PC-9 (cell line): ENCODE measurements around the gene OR10H4. TPM values are rescaled to one million over a fixed set of nuclear protein-coding genes. Genes with fewer than 3 reads are reported as not detected.

Source experiments
- BruUV-seq: library from RNA; stranded (reverse); fragments of 400-500 nt; replicated peaks from 2 replicates; lab custom pipeline; 2021; lab: Mats Ljungman, UMichigan
- CTCF ChIA-PET: fragments of 300-600 bp; sonication (Branson Sonifier 250); formaldehyde crosslinking; loops from one replicate; lab custom pipeline; 2022; ENCODE audit warnings: antibody characterized with exemption; lab: Charles Lee
- POLR2A ChIA-PET: fragments of 300-600 bp; sonication (Branson Sonifier 250); formaldehyde crosslinking; loops from one replicate; lab custom pipeline; 2022; ENCODE audit warnings: antibody characterized with exemption; ENCODE audit not compliant: unreplicated experiment; lab: Charles Lee
- DNase-seq, 2 experiments: peaks; one replicate each; pipeline versions ENCODE4 v3.0.0 to v3.0.0-alpha.2; 2015 to 2022; ENCODE audit warnings: mixed read lengths in 1 of 2
- H2AFZ ChIP-seq: fragments of 200-600 bp; sonication (generic); 2 replicates; pipeline ENCODE4 v1.8.1; 2017; ENCODE audit warnings: antibody characterized with exemption
- H3F3A ChIP-seq: fragments of 200-600 bp; sonication (generic); 2 replicates; pipeline ENCODE4 v1.8.1; 2017; ENCODE audit warnings: antibody characterized with exemption, mild to moderate bottlenecking, low read depth; ENCODE audit not compliant: insufficient read depth
- H3K27ac ChIP-seq: fragments of 200-600 bp; sonication (generic); 2 replicates; pipeline ENCODE4 v1.6.1; 2016; ENCODE audit warnings: mixed run types
- H3K27me3 ChIP-seq: fragments of 200-600 bp; sonication (generic); 2 replicates; pipeline ENCODE4 v1.6.1; 2016; ENCODE audit warnings: low read depth, mixed run types; ENCODE audit not compliant: insufficient read depth
- H3K36me3 ChIP-seq: fragments of 200-600 bp; sonication (generic); 2 replicates; pipeline ENCODE4 v1.6.1; 2016; ENCODE audit warnings: low read depth, mixed run types
- H3K4me1 ChIP-seq: fragments of 200-600 bp; sonication (generic); replicated peaks from 2 replicates; pipeline ENCODE4 v1.6.1; 2016; ENCODE audit warnings: mixed run types; ENCODE audit not compliant: insufficient read depth
- H3K4me2 ChIP-seq: fragments of 200-600 bp; sonication (generic); 2 replicates; pipeline ENCODE4 v1.6.1; 2017; ENCODE audit warnings: mixed run types
- H3K4me3 ChIP-seq: fragments of 200-600 bp; sonication (generic); 2 replicates; pipeline ENCODE4 v1.6.1; 2016; ENCODE audit warnings: mixed run types
- H3K79me2 ChIP-seq: fragments of 200-600 bp; sonication (generic); 2 replicates; pipeline ENCODE4 v1.6.1; 2017; ENCODE audit warnings: low read depth, mixed run types
- H3K9me2 ChIP-seq: fragments of 200-600 bp; sonication (generic); 2 replicates; pipeline ENCODE4 v1.8.1; 2017; ENCODE audit warnings: mild to moderate bottlenecking; ENCODE audit not compliant: insufficient read depth
- H3K9me3 ChIP-seq: fragments of 200-600 bp; sonication (generic); 2 replicates; pipeline ENCODE4 v1.8.1; 2016; ENCODE audit warnings: low read depth; ENCODE audit not compliant: insufficient read depth
- H4K20me1 ChIP-seq: fragments of 200-600 bp; sonication (generic); 2 replicates; pipeline ENCODE4 v1.8.1; 2017; ENCODE audit not compliant: insufficient read depth
- EZH2 ChIP-seq: fragments of 200-600 bp; sonication (generic); IDR thresholded peaks from 2 replicates; pipeline ENCODE4 v1.8.0; 2017; ENCODE audit warnings: antibody characterized with exemption, low read depth
- intact Hi-C: fragments of 100-400 bp; cut with micrococcal nuclease; formaldehyde crosslinking; loops from one replicate; pipeline ENCODE4 v1.10.0; 2022; ENCODE audit not compliant: unreplicated experiment
- total RNA-seq: library from RNA; stranded (reverse); gene quantifications from 2 replicates; pipeline ENCODE4 v1.2.3, GENCODE V29; 2021
- TF ChIP-seq, protein P1 (sequence below): fragments of 200-600 bp; sonication (generic); conservative IDR thresholded peaks from 2 replicates; pipeline ENCODE4 v1.6.1; 2017; ENCODE audit warnings: mixed run types, antibody characterized with exemption, mild to moderate bottlenecking, moderate library complexity

Gene OR10H4
- total RNA-seq, 1 experiment from 2014 or later = not detected

DNA sequence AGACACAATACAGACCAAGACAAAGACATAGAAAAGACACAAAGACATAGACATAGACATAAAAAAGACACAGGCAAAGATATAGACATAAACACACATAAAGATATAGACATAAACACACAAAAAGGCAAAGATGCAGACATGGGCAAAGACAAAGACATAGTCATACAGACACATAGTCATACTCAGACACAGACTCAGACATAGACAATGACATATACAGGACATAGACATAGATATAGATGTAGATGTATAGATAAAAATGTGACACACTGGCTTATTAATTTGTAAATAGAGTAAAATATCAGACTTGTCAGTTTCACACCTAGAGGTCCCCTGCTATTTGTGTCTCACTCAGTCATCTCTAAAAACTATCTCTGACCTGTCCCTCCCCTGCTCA is 42.8 kb downstream of the OR10H4 start:
- no TSS peak for BruUV-seq
- CTCF ChIA-PET = no interaction called here
- intact Hi-C loops = no loop called here

DNA sequence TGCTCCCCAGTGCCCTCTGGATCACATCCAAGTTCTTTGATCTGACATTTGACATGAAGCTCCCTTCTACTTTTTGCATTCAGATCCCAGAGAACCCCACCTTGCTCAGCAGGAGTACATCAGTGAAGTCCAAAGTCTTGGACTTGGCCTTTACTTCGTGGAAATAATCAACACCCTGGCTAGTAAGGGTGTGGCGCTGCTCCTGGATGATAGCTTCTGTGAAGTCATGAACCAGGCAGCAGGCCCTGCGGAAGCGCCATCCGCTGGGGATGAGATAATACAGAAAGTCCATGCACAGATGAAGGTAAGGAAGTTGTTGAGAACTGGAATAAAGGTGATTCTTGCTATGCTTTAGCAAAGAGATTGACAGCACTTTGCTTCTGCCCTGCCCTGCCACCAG is 43.2 kb downstream of the OR10H4 start:
- no peak for DNase-seq
- Histone ChIP-seq H3K27ac (no peak overlapping the region), H3K79me2 (no peaks in the 10 kb centered on the region), H3K4me2 (no peak overlapping the region), H3K9me3 (no peaks in the 10 kb centered on the region), H4K20me1 (no peaks in the 10 kb centered on the region), H3K4me3 (no peak overlapping the region), H3K4me1 (no peaks in the 10 kb centered on the region), H3K9me2 (no peaks in the 10 kb centered on the region), H2AFZ (no peak overlapping the region), H3K27me3 (peaks cover 26% of the 10 kb centered on the region; the same call in 1 of the 2 replicates), H3F3A (no peaks in the 10 kb centered on the region), H3K36me3 (no peaks in the 10 kb centered on the region)
- BruUV-seq = no TSS peak
- intact Hi-C loops = no loop called here
- no peak for TF ChIP-seq EZH2
- TF ChIP-seq, protein P1, sequence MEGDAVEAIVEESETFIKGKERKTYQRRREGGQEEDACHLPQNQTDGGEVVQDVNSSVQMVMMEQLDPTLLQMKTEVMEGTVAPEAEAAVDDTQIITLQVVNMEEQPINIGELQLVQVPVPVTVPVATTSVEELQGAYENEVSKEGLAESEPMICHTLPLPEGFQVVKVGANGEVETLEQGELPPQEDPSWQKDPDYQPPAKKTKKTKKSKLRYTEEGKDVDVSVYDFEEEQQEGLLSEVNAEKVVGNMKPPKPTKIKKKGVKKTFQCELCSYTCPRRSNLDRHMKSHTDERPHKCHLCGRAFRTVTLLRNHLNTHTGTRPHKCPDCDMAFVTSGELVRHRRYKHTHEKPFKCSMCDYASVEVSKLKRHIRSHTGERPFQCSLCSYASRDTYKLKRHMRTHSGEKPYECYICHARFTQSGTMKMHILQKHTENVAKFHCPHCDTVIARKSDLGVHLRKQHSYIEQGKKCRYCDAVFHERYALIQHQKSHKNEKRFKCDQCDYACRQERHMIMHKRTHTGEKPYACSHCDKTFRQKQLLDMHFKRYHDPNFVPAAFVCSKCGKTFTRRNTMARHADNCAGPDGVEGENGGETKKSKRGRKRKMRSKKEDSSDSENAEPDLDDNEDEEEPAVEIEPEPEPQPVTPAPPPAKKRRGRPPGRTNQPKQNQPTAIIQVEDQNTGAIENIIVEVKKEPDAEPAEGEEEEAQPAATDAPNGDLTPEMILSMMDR = no peak
- ChIA-PET POLR2A (no interaction called here), CTCF (no interaction called here)

More for the DNA sequence above, 42.8 kb downstream of the OR10H4 start:
- no peak for DNase-seq
- H3K4me3 ChIP-seq = no peak overlapping the region
- H3K9me3 ChIP-seq = no peaks in the 10 kb centered on the region
- H3K27ac ChIP-seq = no peak overlapping the region
- no peaks in the 10 kb centered on the region for H3K36me3 ChIP-seq
- H3K4me2 ChIP-seq = no peak overlapping the region
- POLR2A ChIA-PET = no interaction called here
- no peaks in the 10 kb centered on the region for H3K4me1 ChIP-seq
- H3K9me2 ChIP-seq = no peaks in the 10 kb centered on the region
- no peak for TF ChIP-seq EZH2
- TF ChIP-seq, protein P1 = no peak
- H2AFZ ChIP-seq = no peak overlapping the region
- H3F3A ChIP-seq = no peaks in the 10 kb centered on the region
- no peaks in the 10 kb centered on the region for H4K20me1 ChIP-seq
- H3K27me3 ChIP-seq = peaks cover 26% of the 10 kb centered on the region; the same call in 1 of the 2 replicates
- H3K79me2 ChIP-seq = no peaks in the 10 kb centered on the region

DNA sequence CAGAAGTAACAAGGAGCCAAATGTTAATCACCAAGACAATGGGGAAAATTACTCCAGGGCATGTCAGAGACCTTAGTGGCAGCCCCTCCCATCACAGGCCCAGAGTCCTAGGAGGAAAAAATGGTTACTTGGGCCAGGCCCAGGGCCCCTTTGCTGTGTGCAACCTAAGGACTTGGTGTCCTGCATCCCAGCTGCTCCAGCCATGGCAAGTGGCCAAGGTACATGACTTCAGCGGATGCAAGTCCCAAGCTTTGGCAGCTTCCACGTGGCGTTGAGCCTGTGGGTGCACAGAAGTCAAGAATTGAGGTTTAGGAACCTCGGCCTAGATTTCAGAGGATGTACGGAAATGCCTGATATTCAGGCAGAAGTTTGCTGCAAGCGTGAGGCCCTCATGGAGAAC is 46.7 kb downstream of the OR10H4 start:
- Histone ChIP-seq H4K20me1 (no peaks in the 10 kb centered on the region), H3K9me3 (no peaks in the 10 kb centered on the region), H3K4me3 (no peak overlapping the region), H3K27me3 (peaks cover 15% of the 10 kb centered on the region; the same call in 1 of the 2 replicates), H3K79me2 (no peaks in the 10 kb centered on the region), H3K4me1 (no peaks in the 10 kb centered on the region), H3K27ac (no peak overlapping the region), H2AFZ (no peak overlapping the region), H3K9me2 (no peaks in the 10 kb centered on the region), H3K4me2 (no peak overlapping the region), H3F3A (no peaks in the 10 kb centered on the region), H3K36me3 (no peaks in the 10 kb centered on the region)
- ChIA-PET POLR2A (no interaction called here), CTCF (no interaction called here)
- intact Hi-C loops = no loop called here
- no peak for DNase-seq
- no peak for TF ChIP-seq EZH2
- TF ChIP-seq, protein P1 = no peak
- BruUV-seq = no TSS peak
